GM18907 (cell line): Measurements from ENCODE around the gene DOCK9.
"Not testable (repeated sequence)": the region's sequence is repeated elsewhere in the genome, so short reads cannot be mapped to it uniquely, and the experiment has no call there.

Source experiments
- ATAC-seq: cut with Tn5 transposase; IDR thresholded peaks from one replicate; pipeline ENCODE4 v1.9.1; 2021; ENCODE audit warnings: mild to moderate bottlenecking, moderate library complexity; ENCODE audit not compliant: unreplicated experiment

Gene DOCK9

GRCh38 chr13:98828614-98829013 lies 149.2 kb downstream of the DOCK9 start:
- no peak for ATAC-seq

GRCh38 chr13:98827449-98827848 lies 150.4 kb downstream of the DOCK9 start:
- ATAC-seq: no peak

GRCh38 chr13:98826146-98826545 lies 151.7 kb downstream of the DOCK9 start:
- ATAC-seq: no peak

- no peak for ATAC-seq
Observed at GRCh38 chr13:98825659-98826058, 152.2 kb downstream of the DOCK9 start.

GRCh38 chr13:98824376-98825160 lies 153.3 kb downstream of the DOCK9 start:
- ATAC-seq: no peak

GRCh38 chr13:98823442-98823841 lies 154.4 kb downstream of the DOCK9 start:
- ATAC-seq: no peak

- no peak for ATAC-seq
Observed at GRCh38 chr13:98822225-98822606, 155.6 kb downstream of the DOCK9 start.

GRCh38 chr13:98821372-98822224 lies 156.3 kb downstream of the DOCK9 start:
- no peak for ATAC-seq

- no peak for ATAC-seq
Observed at GRCh38 chr13:98820744-98821371, 157.0 kb downstream of the DOCK9 start.

- no peak for ATAC-seq
Observed at GRCh38 chr13:98820300-98820699, 157.6 kb downstream of the DOCK9 start.

GRCh38 chr13:98819382-98820010 lies 158.4 kb downstream of the DOCK9 start:
- ATAC-seq: no peak

- ATAC-seq: no peak
Observed at GRCh38 chr13:98816406-98816805, 161.5 kb downstream of the DOCK9 start.

- no peak for ATAC-seq
Observed at GRCh38 chr13:98813993-98814392, 163.9 kb downstream of the DOCK9 start.

- not testable (repeated sequence) for ATAC-seq
Observed at GRCh38 chr13:98812186-98812790, 165.6 kb downstream of the DOCK9 start.

GRCh38 chr13:98810746-98811145 lies 167.1 kb downstream of the DOCK9 start:
- no peak for ATAC-seq

GRCh38 chr13:98809345-98809777 lies 168.5 kb downstream of the DOCK9 start:
- ATAC-seq: no peak

- no peak for ATAC-seq
Observed at GRCh38 chr13:98807774-98808173, 170.1 kb downstream of the DOCK9 start.

GRCh38 chr13:98804336-98804855 lies 173.5 kb downstream of the DOCK9 start:
- ATAC-seq: no peak

- no peak for ATAC-seq
Observed at GRCh38 chr13:98803921-98804320, 173.9 kb downstream of the DOCK9 start.

- ATAC-seq: no peak
Observed at GRCh38 chr13:98803111-98803561, 174.7 kb downstream of the DOCK9 start.
